HepG2 (cell line): ENCODE results near the gene RABGAP1L. TPM values are rescaled to one million over a fixed set of nuclear protein-coding genes. Genes with fewer than 3 reads are reported as not detected.

Experiments
- CCDC6 ChIP-seq: sonication (generic); formaldehyde crosslinking; IDR thresholded peaks from 2 replicates; pipeline ENCODE4 v1.8.1; 2022; ENCODE audit warnings: mild to moderate bottlenecking, missing genetic modification reagents, moderate library complexity
- CTCF ChIP-seq: sonication (generic); formaldehyde crosslinking; IDR thresholded peaks from 2 replicates; pipeline ENCODE4 v1.5.0; 2020; ENCODE audit warnings: mild to moderate bottlenecking, missing genetic modification reagents, moderate library complexity
- E2F2 ChIP-seq: sonication (generic); formaldehyde crosslinking; IDR thresholded peaks from 2 replicates; pipeline ENCODE4 v1.4.0; 2020; ENCODE audit warnings: missing genetic modification reagents, borderline replicate concordance
- ERF ChIP-seq: IDR thresholded peaks from 2 replicates; pipeline ENCODE4 v1.6.1; 2018; ENCODE audit warnings: missing biosample characterization, missing genetic modification reagents
- MAZ ChIP-seq, 2 experiments: sonication (generic) in 1 of 2; formaldehyde crosslinking in 1 of 2; IDR thresholded peaks; 2 replicates each; pipeline versions ENCODE4 v1.5.0 to v1.6.1; 2012 to 2020; ENCODE audit warnings: low read depth in 2 of 2, mild to moderate bottlenecking in 2 of 2, borderline replicate concordance in 1 of 2, improper control_type of control experiment in 1 of 2, low read length in 1 of 2, missing genetic modification reagents in 1 of 2, moderate library complexity in 1 of 2
- MIER3 ChIP-seq: IDR thresholded peaks from 2 replicates; pipeline ENCODE4 v1.6.1; 2016; ENCODE audit warnings: missing compliant biosample characterization, borderline replicate concordance
- PATZ1 ChIP-seq: sonication (generic); formaldehyde crosslinking; IDR thresholded peaks from 2 replicates; pipeline ENCODE4 v1.4.0; 2020; ENCODE audit warnings: missing genetic modification reagents
- REST ChIP-seq, 2 experiments: IDR thresholded peaks; 2 replicates each; pipeline ENCODE4 v1.6.1; 2011 to 2012; ENCODE audit warnings: low read length in 2 of 2, borderline replicate concordance in 1 of 2, low read depth in 1 of 2, mild to moderate bottlenecking in 1 of 2, moderate library complexity in 1 of 2
- TEF ChIP-seq: sonication (generic); formaldehyde crosslinking; IDR thresholded peaks from 2 replicates; pipeline ENCODE4 v1.5.0; 2020; ENCODE audit warnings: missing genetic modification reagents
- polyA plus RNA-seq, 8 experiments: library from polyadenylated mRNA; depleted of rRNA in 3 of 8; stranded (reverse) in 7 of 8; unstranded in 1 of 8; fragments of >200 nt; fragmentation: Illumina TruSeq in 4 of 8; extraction: Trizol in 4 of 8; gene quantifications; 2 replicates each; pipeline versions ENCODE4 v1.2.1 to v1.2.3, GENCODE V29; 2011 to 2016; ENCODE audit warnings: low read depth in 4 of 8, missing spikeins in 1 of 8, mixed read lengths in 1 of 8; ENCODE audit not compliant: insufficient read depth in 1 of 8
- total RNA-seq, 5 experiments: library from RNA; depleted of rRNA; stranded (reverse); fragments of >200 nt; fragmentation: Illumina TruSeq; extraction: Trizol; gene quantifications; 2 replicates each; pipeline ENCODE4 v1.2.3, GENCODE V29; 2016; ENCODE audit warnings: low read depth in 1 of 5

RABGAP1L gene
- total and polyA plus RNA-seq, 2 of the 13 experiments (the other 11 are each of a cell fraction or from before 2014, with no cell fraction given): 7.9 to 22.6 TPM

- no peak for TF ChIP-seq MAZ (IDR thresholded peaks at IDR 0.05; ENCODE audit: borderline replicate concordance, low read depth, low read length)
- TF ChIP-seq MAZ (CRISPR knock-in tag; IDR thresholded peaks at IDR 0.05; ENCODE audit: low read depth): no peak
- no peak for TF ChIP-seq TEF (CRISPR knock-in tag)
- no peak for TF ChIP-seq ERF (CRISPR knock-in tag)
- 0 out of 4 replicates have a peak, but pooled peaks of 1 of the 2 experiments have one; percentile 3 for TF ChIP-seq REST (IDR thresholded peaks at IDR 0.05; ENCODE audit: borderline replicate concordance in 1 of 2, low read depth in 1 of 2, low read length in 2 of 2)
- TF ChIP-seq CCDC6 (CRISPR knock-in tag): peak; percentile 13; the same call in 1 of the 2 replicates
- TF ChIP-seq E2F2 (CRISPR knock-in tag): 0 out of 2 replicates have a peak, but pooled peaks have one; percentile 31
- 0 out of 2 replicates have a peak, but pooled peaks have one; percentile 2 for TF ChIP-seq MIER3 (CRISPR knock-in tag)
- peak; percentile 67; the same call in 1 of the 2 replicates for TF ChIP-seq PATZ1
- 0 out of 2 replicates have a peak, but pooled peaks have one; percentile 29 for TF ChIP-seq CTCF (CRISPR knock-in tag)
Observed at GRCh38 chr1:174158767-174159251, 511 bp upstream of the RABGAP1L start (continued).
